H9 (cell line): ENCODE measurements around the gene PCDHGA6. TPM values are rescaled to one million over a fixed set of nuclear protein-coding genes. Genes with fewer than 3 reads are reported as not detected.

Experiments used
- DNase-seq: peaks from one replicate; pipeline ENCODE4 v3.0.0-alpha.2; 2017
- H2AFZ ChIP-seq: one replicate; pipeline ENCODE4 v1.6.1; 2013; ENCODE audit warnings: mild to moderate bottlenecking, low read length, control low read depth, moderate library complexity
- H2AK5ac ChIP-seq: 2 replicates; pipeline ENCODE4 v1.6.1; 2013; ENCODE audit warnings: low read length, control low read depth, mixed read lengths; ENCODE audit not compliant: insufficient read length
- H2BK120ac ChIP-seq: one replicate; pipeline ENCODE4 v1.6.1; 2013; ENCODE audit warnings: low read depth, mild to moderate bottlenecking, low read length, control low read depth, inconsistent platforms; ENCODE audit not compliant: poor library complexity, severe bottlenecking
- H2BK12ac ChIP-seq: 2 replicates; pipeline ENCODE4 v1.6.1; 2013; ENCODE audit warnings: low read length, control low read depth, mixed read lengths, low read depth; ENCODE audit not compliant: insufficient read length
- H2BK15ac ChIP-seq: 2 replicates; pipeline ENCODE4 v1.6.1; 2013; ENCODE audit warnings: low read depth, low read length, control low read depth
- H2BK20ac ChIP-seq: one replicate; pipeline ENCODE4 v1.6.1; 2013; ENCODE audit warnings: low read depth, mild to moderate bottlenecking, low read length, control low read depth, inconsistent platforms; ENCODE audit not compliant: poor library complexity, severe bottlenecking
- H2BK5ac ChIP-seq: 2 replicates; pipeline ENCODE4 v1.6.1; 2013; ENCODE audit warnings: low read length, control low read depth, mixed read lengths; ENCODE audit not compliant: insufficient read length
- H3K14ac ChIP-seq: 2 replicates; pipeline ENCODE4 v1.6.1; 2013; ENCODE audit warnings: low read length, control low read depth; ENCODE audit not compliant: insufficient read depth
- H3K18ac ChIP-seq: 2 replicates; pipeline ENCODE4 v1.6.1; 2013; ENCODE audit warnings: low read depth, mild to moderate bottlenecking, mixed read lengths, low read length, control low read depth; ENCODE audit not compliant: insufficient read length
- H3K23ac ChIP-seq: 2 replicates; pipeline ENCODE4 v1.6.1; 2013; ENCODE audit warnings: low read length, control low read depth, mixed read lengths, low read depth; ENCODE audit not compliant: insufficient read length
- H3K23me2 ChIP-seq: 2 replicates; pipeline ENCODE4 v1.6.1; 2013; ENCODE audit warnings: low read depth, mild to moderate bottlenecking, mixed read lengths, low read length, control low read depth; ENCODE audit not compliant: insufficient read length, poor library complexity, severe bottlenecking
- H3K27ac ChIP-seq: 2 replicates; pipeline ENCODE4 v1.5.1; 2013; ENCODE audit warnings: low read length, control low read depth, mixed read lengths, low read depth; ENCODE audit not compliant: insufficient read length
- H3K27me3 ChIP-seq: 2 replicates; pipeline ENCODE4 v1.6.1; 2013; ENCODE audit warnings: low read length, control low read depth, inconsistent platforms; ENCODE audit not compliant: insufficient read depth
- H3K4ac ChIP-seq: 2 replicates; pipeline ENCODE4 v1.6.1; 2013; ENCODE audit warnings: low read depth, mild to moderate bottlenecking, control low read depth, inconsistent platforms, low read length, moderate library complexity
- H3K4me1 ChIP-seq: 2 replicates; pipeline ENCODE4 v1.6.1; 2013; ENCODE audit warnings: low read length, control low read depth, inconsistent platforms; ENCODE audit not compliant: insufficient read depth
- H3K4me2 ChIP-seq: 2 replicates; pipeline ENCODE4 v1.6.1; 2013; ENCODE audit warnings: low read length, control low read depth, mixed read lengths; ENCODE audit not compliant: insufficient read length, insufficient read depth
- H3K56ac ChIP-seq: 2 replicates; pipeline ENCODE4 v1.6.1; 2013; ENCODE audit warnings: low read depth, mild to moderate bottlenecking, mixed read lengths, low read length, control low read depth; ENCODE audit not compliant: insufficient read length
- H3K79me1 ChIP-seq: 2 replicates; pipeline ENCODE4 v1.6.1; 2013; ENCODE audit warnings: low read depth, mild to moderate bottlenecking, moderate library complexity, low read length, control low read depth, inconsistent platforms; ENCODE audit not compliant: insufficient read depth, poor library complexity, severe bottlenecking
- H3K79me2 ChIP-seq: 2 replicates; pipeline ENCODE4 v1.6.1; 2013; ENCODE audit warnings: low read length, control low read depth, inconsistent platforms; ENCODE audit not compliant: insufficient read depth
- H3K9ac ChIP-seq: 2 replicates; pipeline ENCODE4 v1.6.1; 2013; ENCODE audit warnings: low read length, control low read depth, mixed read lengths; ENCODE audit not compliant: insufficient read length; ENCODE audit errors: extremely low read depth
- H3K9me3 ChIP-seq: one replicate; pipeline ENCODE4 v1.6.1; 2013; ENCODE audit warnings: low read depth, low read length, inconsistent platforms; ENCODE audit not compliant: control insufficient read depth
- H3T11ph ChIP-seq: one replicate; pipeline ENCODE4 v1.6.1; 2013; ENCODE audit warnings: mild to moderate bottlenecking, low read length, control low read depth, inconsistent platforms
- H4K20me1 ChIP-seq: one replicate; pipeline ENCODE4 v1.6.1; 2013; ENCODE audit not compliant: control insufficient read depth, insufficient read length, insufficient read depth
- H4K5ac ChIP-seq: 2 replicates; pipeline ENCODE4 v1.6.1; 2013; ENCODE audit warnings: low read depth, mild to moderate bottlenecking, mixed read lengths, low read length, control low read depth; ENCODE audit not compliant: insufficient read length
- H4K8ac ChIP-seq: replicated peaks from 2 replicates; pipeline ENCODE4 v1.6.1; 2013; ENCODE audit warnings: low read length, control low read depth, mixed read lengths, low read depth; ENCODE audit not compliant: insufficient read length
- H4K91ac ChIP-seq: 2 replicates; pipeline ENCODE4 v1.6.1; 2013; ENCODE audit warnings: low read depth, mild to moderate bottlenecking, moderate library complexity, mixed read lengths, low read length, control low read depth; ENCODE audit not compliant: insufficient read length
- H3K27ac Mint-ChIP-seq, 3 experiments: 2 replicates in 2 of 3; 3 replicates in 1 of 3; pipeline ENCODE4 v1.8.0; 2020 to 2021; ENCODE audit warnings: mixed read lengths in 3 of 3, mild to moderate bottlenecking in 1 of 3, moderate library complexity in 1 of 3
- H3K27me3 Mint-ChIP-seq: 2 replicates; pipeline ENCODE4 v1.8.0; 2021; ENCODE audit warnings: low read depth, mild to moderate bottlenecking, moderate library complexity, mixed read lengths
- H3K36me3 Mint-ChIP-seq, 3 experiments: 2 replicates in 2 of 3; 3 replicates in 1 of 3; pipeline ENCODE4 v1.8.0; 2020 to 2021; ENCODE audit warnings: low read depth in 3 of 3, mixed read lengths in 3 of 3; ENCODE audit not compliant: insufficient read depth in 1 of 3
- H3K4me1 Mint-ChIP-seq, 2 experiments: 2 replicates each; pipeline ENCODE4 v1.8.0; 2020; ENCODE audit warnings: mixed read lengths in 2 of 2
- H3K4me3 Mint-ChIP-seq, 2 experiments: 2 replicates in 1 of 2; 3 replicates in 1 of 2; pipeline ENCODE4 v1.8.0; 2020 to 2021; ENCODE audit warnings: mild to moderate bottlenecking in 2 of 2, mixed read lengths in 2 of 2, moderate library complexity in 1 of 2
- H3K9me3 Mint-ChIP-seq, 2 experiments: 2 replicates in 1 of 2; 3 replicates in 1 of 2; pipeline ENCODE4 v1.8.0; 2020; ENCODE audit warnings: mild to moderate bottlenecking in 2 of 2, mixed read lengths in 2 of 2, moderate library complexity in 1 of 2
- CTCF ChIP-seq: fragments of 200-600 bp; sonication (generic); conservative IDR thresholded peaks from 3 replicates; pipeline ENCODE4 v1.8.0; 2021; ENCODE audit warnings: antibody characterized with exemption, mild to moderate bottlenecking
- WGBS: extraction: QIAGEN DNeasy Blood & Tissue Kit; methylation state at CpG from one replicate; pipeline ENCODE4 v1.1.7; 2013; ENCODE audit warnings: missing lambda C conversion rate, low lambda C conversion rate, mixed read lengths; ENCODE audit not compliant: insufficient read length; ENCODE audit errors: extremely low coverage; 5-methylcytosine and 5-hydroxymethylcytosine counted together
- total RNA-seq: library from RNA; stranded (reverse); gene quantifications from 2 replicates; pipeline ENCODE4 v1.2.1, GENCODE V29; 2021

The PCDHGA6 gene
- total RNA-seq, 1 experiment from 2014 or later, result 1.7 TPM

GRCh38 chr5:141374627-141375026 is 936 bp downstream of the PCDHGA6 start:
- Histone ChIP-seq H3K4ac (no peak overlapping the region), H4K91ac (no peak overlapping the region), H3K14ac (no peak overlapping the region), H3K79me1 (no peaks in the 10 kb centered on the region), H2BK20ac (no peak overlapping the region), H4K20me1 (no peaks in the 10 kb centered on the region), H2BK5ac (no peak overlapping the region), H2BK15ac (no peak overlapping the region), H3K9me3 (peaks cover 34% of the 10 kb centered on the region), H3K23me2 (no peaks in the 10 kb centered on the region), H2BK12ac (no peak overlapping the region), H3K79me2 (no peaks in the 10 kb centered on the region), H3K27ac (no peak overlapping the region), H2AFZ (no peak overlapping the region), H3K56ac (no peak overlapping the region), H3K4me2 (no peak overlapping the region), H4K5ac (no peak overlapping the region), H3T11ph (no peak overlapping the region), H3K23ac (no peak overlapping the region), H3K27me3 (no peaks in the 10 kb centered on the region), H2BK120ac (no peak overlapping the region), H3K9ac (no peak overlapping the region), H3K18ac (no peak overlapping the region), H3K4me1 (no peaks in the 10 kb centered on the region), H2AK5ac (no peak overlapping the region), H4K8ac (no peak overlapping the region)
- no peak for DNase-seq
- no peak for TF ChIP-seq CTCF
- H3K27ac Mint-ChIP-seq, result no peak overlapping the region
- peaks cover 60 to 69% of the 10 kb centered on the region in 2 experiments for H3K9me3 Mint-ChIP-seq
- WGBS, result no CpG with 5 or more reads among the region's 14 CpGs
- H3K4me3 Mint-ChIP-seq, result no peak overlapping the region
- peaks cover 33 to 52% (median 50%) of the 10 kb centered on the region in 3 experiments for H3K36me3 Mint-ChIP-seq
- no peaks in the 10 kb centered on the region for H3K4me1 Mint-ChIP-seq
- peaks cover 9% of the 10 kb centered on the region for H3K27me3 Mint-ChIP-seq
